Fibroblast of mammary gland (primary cell): ENCODE data around the gene GUCA1A.
A peak's percentile ranks its signal among the peaks of the same experiment; 100 is the strongest.

Source experiments
- DNase-seq: peaks from one replicate; pipeline ENCODE4 v3.0.0-alpha.2; 2010; ENCODE audit warnings: low read depth
- H3K4me3 ChIP-seq: 2 replicates; pipeline ENCODE4 v1.5.1; 2011; ENCODE audit warnings: low read depth, mild to moderate bottlenecking, low read length, moderate library complexity; ENCODE audit not compliant: control insufficient read depth
- CTCF ChIP-seq: conservative IDR thresholded peaks from 2 replicates; pipeline ENCODE4 v1.5.1; 2011; ENCODE audit warnings: low read depth, low read length, inconsistent platforms; ENCODE audit not compliant: control insufficient read depth, insufficient read depth

Gene GUCA1A

GRCh38 chr6:42154461-42155209, 18.5 kb upstream of the GUCA1A start:
- H3K4me3 ChIP-seq = no peak overlapping the region
- no peak for DNase-seq
- no peak for TF ChIP-seq CTCF

GRCh38 chr6:42155293-42155692, 17.9 kb upstream of the GUCA1A start:
- TF ChIP-seq CTCF = no peak
- no peak for DNase-seq
- no peak overlapping the region for H3K4me3 ChIP-seq

- no peak for DNase-seq
- TF ChIP-seq CTCF = no peak
- no peak overlapping the region for H3K4me3 ChIP-seq
These were observed 16.5 kb upstream of the GUCA1A start for GRCh38 chr6:42156638-42157037.

- DNase-seq = peak; percentile 64
- H3K4me3 ChIP-seq = no peak overlapping the region
- no peak for TF ChIP-seq CTCF
These were observed 15.2 kb upstream of the GUCA1A start for GRCh38 chr6:42158011-42158410.

- TF ChIP-seq CTCF = no peak
- DNase-seq = no peak
These were observed 14.5 kb upstream of the GUCA1A start for GRCh38 chr6:42158631-42159030.

GRCh38 chr6:42159431-42160024, 13.6 kb upstream of the GUCA1A start:
- no peak for TF ChIP-seq CTCF
- no peak overlapping the region for H3K4me3 ChIP-seq
- DNase-seq = no peak

More at GRCh38 chr6:42158631-42159030, 14.5 kb upstream of the GUCA1A start:
- H3K4me3 ChIP-seq = no peak overlapping the region

GRCh38 chr6:42162384-42162783, 10.8 kb upstream of the GUCA1A start:
- no peak overlapping the region for H3K4me3 ChIP-seq

More at GRCh38 chr6:42162384-42162783, 10.8 kb upstream of the GUCA1A start:
- DNase-seq = no peak
- no peak for TF ChIP-seq CTCF
